ENCODE data around the gene NTRK3.

DNA sequence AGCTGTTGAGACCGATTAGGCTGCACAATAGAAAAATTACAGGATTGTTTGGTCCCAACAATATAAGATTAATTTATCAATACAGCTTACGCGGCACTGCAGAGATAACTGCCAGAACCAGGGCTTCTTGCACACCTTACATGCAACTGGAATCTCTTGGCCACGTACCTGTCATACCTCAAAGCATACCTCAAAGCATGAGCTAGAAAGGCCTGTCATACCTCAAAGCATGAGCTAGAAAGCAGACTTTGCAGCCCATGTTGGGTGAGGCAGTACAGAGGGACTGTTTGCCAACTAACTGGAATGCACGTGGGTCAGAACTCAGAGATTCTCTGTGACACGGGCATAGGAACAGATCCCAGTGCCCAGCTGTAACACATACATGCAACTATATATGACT is 34.7 kb downstream of the NTRK3 start:
- TF ChIP-seq FOXP2 (optimal IDR thresholded peaks at IDR 0.05; ENCODE audit: borderline replicate concordance, extremely low read depth, extremely low read length, insufficient read depth) (no peak), TAF1 (IDR thresholded peaks at IDR 0.05; ENCODE audit: borderline replicate concordance, insufficient read depth, low read length) (no peak), SIN3A (IDR thresholded peaks at IDR 0.05; ENCODE audit: borderline replicate concordance, insufficient read depth, low read length) (no peak)
- TF ChIP-seq, protein P1, sequence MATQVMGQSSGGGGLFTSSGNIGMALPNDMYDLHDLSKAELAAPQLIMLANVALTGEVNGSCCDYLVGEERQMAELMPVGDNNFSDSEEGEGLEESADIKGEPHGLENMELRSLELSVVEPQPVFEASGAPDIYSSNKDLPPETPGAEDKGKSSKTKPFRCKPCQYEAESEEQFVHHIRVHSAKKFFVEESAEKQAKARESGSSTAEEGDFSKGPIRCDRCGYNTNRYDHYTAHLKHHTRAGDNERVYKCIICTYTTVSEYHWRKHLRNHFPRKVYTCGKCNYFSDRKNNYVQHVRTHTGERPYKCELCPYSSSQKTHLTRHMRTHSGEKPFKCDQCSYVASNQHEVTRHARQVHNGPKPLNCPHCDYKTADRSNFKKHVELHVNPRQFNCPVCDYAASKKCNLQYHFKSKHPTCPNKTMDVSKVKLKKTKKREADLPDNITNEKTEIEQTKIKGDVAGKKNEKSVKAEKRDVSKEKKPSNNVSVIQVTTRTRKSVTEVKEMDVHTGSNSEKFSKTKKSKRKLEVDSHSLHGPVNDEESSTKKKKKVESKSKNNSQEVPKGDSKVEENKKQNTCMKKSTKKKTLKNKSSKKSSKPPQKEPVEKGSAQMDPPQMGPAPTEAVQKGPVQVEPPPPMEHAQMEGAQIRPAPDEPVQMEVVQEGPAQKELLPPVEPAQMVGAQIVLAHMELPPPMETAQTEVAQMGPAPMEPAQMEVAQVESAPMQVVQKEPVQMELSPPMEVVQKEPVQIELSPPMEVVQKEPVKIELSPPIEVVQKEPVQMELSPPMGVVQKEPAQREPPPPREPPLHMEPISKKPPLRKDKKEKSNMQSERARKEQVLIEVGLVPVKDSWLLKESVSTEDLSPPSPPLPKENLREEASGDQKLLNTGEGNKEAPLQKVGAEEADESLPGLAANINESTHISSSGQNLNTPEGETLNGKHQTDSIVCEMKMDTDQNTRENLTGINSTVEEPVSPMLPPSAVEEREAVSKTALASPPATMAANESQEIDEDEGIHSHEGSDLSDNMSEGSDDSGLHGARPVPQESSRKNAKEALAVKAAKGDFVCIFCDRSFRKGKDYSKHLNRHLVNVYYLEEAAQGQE (IDR thresholded peaks at IDR 0.05; ENCODE audit: insufficient read depth in 1 of 2, low read depth in 2 of 2, low read length in 2 of 2) = no peak

All from PFSK-1 (cell line).